GM06990 (cell line): Measurements from ENCODE around the gene ABCA6.

Source experiments
- DNase-seq: peaks from one replicate; pipeline ENCODE4 v3.0.0-alpha.2; 2011; ENCODE audit not compliant: insufficient read length; ENCODE audit errors: extremely low read depth
- H3K27me3 ChIP-seq: replicated peaks from 2 replicates; pipeline ENCODE4 v1.6.0; 2011; ENCODE audit warnings: low read length; ENCODE audit not compliant: control insufficient read depth, insufficient read depth
- H3K36me3 ChIP-seq: 2 replicates; pipeline ENCODE4 v1.5.1; 2011; ENCODE audit warnings: low read length; ENCODE audit not compliant: control insufficient read depth, insufficient read depth
- H3K4me3 ChIP-seq: replicated peaks from 2 replicates; pipeline ENCODE4 v1.5.1; 2011; ENCODE audit warnings: low read depth, mild to moderate bottlenecking, control low read depth, low read length
- TF ChIP-seq, protein P1 (sequence below): IDR thresholded peaks from 2 replicates; pipeline ENCODE4 v1.5.1; 2011; ENCODE audit warnings: low read length, control low read depth, mild to moderate bottlenecking, inconsistent platforms; ENCODE audit not compliant: insufficient read depth, poor library complexity, severe bottlenecking

ABCA6 gene

DNA sequence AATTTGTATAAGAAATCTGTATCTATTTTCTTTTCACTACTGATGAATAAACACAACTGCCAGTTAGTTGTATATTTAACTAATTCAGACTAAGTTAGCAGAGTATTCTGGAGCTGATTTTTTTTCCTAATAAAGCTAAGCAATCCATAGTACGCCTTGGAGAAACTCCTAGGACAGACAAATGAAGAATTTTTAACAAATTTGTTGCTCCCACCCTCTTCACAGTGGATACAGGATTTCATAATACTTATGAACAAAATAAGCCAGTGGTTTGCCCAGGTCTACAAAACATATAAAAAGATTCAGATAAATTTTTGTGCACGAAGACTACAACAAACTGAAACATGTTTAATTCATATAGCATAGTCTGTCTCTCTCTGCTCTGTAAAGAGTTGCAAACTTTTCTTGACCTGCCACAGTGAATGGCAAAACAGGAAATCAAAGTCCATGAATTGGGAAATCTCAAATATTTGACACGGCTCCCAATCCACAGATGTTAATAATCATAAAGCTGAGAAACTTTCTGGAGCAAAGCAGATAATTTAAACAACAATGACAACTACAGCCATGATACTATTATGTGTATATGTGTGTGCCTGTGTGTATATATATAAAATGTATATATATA, 594 bp upstream of the ABCA6 start:
- DNase-seq: no peak
- no peaks in the 10 kb centered on the region; the same call in 1 of the 2 replicates for H3K36me3 ChIP-seq
- TF ChIP-seq, protein P1, sequence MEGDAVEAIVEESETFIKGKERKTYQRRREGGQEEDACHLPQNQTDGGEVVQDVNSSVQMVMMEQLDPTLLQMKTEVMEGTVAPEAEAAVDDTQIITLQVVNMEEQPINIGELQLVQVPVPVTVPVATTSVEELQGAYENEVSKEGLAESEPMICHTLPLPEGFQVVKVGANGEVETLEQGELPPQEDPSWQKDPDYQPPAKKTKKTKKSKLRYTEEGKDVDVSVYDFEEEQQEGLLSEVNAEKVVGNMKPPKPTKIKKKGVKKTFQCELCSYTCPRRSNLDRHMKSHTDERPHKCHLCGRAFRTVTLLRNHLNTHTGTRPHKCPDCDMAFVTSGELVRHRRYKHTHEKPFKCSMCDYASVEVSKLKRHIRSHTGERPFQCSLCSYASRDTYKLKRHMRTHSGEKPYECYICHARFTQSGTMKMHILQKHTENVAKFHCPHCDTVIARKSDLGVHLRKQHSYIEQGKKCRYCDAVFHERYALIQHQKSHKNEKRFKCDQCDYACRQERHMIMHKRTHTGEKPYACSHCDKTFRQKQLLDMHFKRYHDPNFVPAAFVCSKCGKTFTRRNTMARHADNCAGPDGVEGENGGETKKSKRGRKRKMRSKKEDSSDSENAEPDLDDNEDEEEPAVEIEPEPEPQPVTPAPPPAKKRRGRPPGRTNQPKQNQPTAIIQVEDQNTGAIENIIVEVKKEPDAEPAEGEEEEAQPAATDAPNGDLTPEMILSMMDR: no peak
- no peaks in the 10 kb centered on the region for H3K27me3 ChIP-seq
- no peak overlapping the region for H3K4me3 ChIP-seq

DNA sequence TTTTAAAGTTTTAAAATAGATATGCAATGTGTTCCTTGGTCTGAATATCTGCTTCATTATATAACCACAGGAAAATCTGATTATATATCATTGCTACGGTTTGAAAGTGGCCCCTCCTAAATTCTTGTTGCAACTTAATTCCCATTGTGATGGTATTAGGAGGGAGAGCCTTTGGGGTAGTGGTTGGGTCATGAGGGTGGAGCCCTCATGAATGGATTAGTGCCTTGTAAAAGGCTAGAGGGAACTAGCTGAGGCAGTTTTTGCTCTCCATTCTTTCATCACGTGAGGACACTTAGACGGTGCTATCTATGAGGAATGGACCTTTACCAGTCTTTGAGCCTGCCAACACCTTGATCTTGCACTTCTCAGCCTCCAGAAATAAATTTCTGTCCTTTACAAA, 7.6 kb downstream of the ABCA6 start:
- Histone ChIP-seq H3K27me3 (no peaks in the 10 kb centered on the region), H3K4me3 (no peak overlapping the region), H3K36me3 (no peaks in the 10 kb centered on the region)
- TF ChIP-seq, protein P1: no peak
- no peak for DNase-seq

- H3K36me3 ChIP-seq: no peaks in the 10 kb centered on the region
- DNase-seq: no peak
- TF ChIP-seq, protein P1: no peak
Observed at GRCh38 chr17:69130627-69131296, 10.9 kb downstream of the ABCA6 start.

GRCh38 chr17:69123626-69124025, 18.1 kb downstream of the ABCA6 start:
- Histone ChIP-seq H3K36me3 (no peaks in the 10 kb centered on the region), H3K27me3 (no peaks in the 10 kb centered on the region), H3K4me3 (no peak overlapping the region)
- TF ChIP-seq, protein P1: no peak
- DNase-seq: no peak

More at GRCh38 chr17:69130627-69131296, 10.9 kb downstream of the ABCA6 start:
- Histone ChIP-seq H3K4me3 (no peak overlapping the region), H3K27me3 (no peaks in the 10 kb centered on the region)

GRCh38 chr17:69122065-69122464, 19.6 kb downstream of the ABCA6 start:
- no peak for DNase-seq

More at GRCh38 chr17:69122065-69122464, 19.6 kb downstream of the ABCA6 start:
- no peak overlapping the region for H3K4me3 ChIP-seq
- no peaks in the 10 kb centered on the region for H3K36me3 ChIP-seq
- H3K27me3 ChIP-seq: no peaks in the 10 kb centered on the region
- TF ChIP-seq, protein P1: no peak
